GM03348 (cell line): ENCODE data around the gene PAGE2.
"Not testable (repeated sequence)": the region's sequence is repeated elsewhere in the genome, so short reads cannot be mapped to it uniquely, and the experiment has no call there.

Experiments
- DNase-seq: peaks from one replicate; pipeline ENCODE4 v3.0.0; 2012; ENCODE audit warnings: low spot score

PAGE2 gene

GRCh38 chrX:55123900-55124299 is 35.1 kb downstream of the PAGE2 start:
- no peak for DNase-seq

- no peak for DNase-seq
Observed at GRCh38 chrX:55127692-55128091, 38.9 kb downstream of the PAGE2 start.

- no peak for DNase-seq
Observed at GRCh38 chrX:55129361-55129760, 40.5 kb downstream of the PAGE2 start.

- DNase-seq = no peak
Observed at GRCh38 chrX:55130481-55130880, 41.7 kb downstream of the PAGE2 start.

- no peak for DNase-seq
Observed at GRCh38 chrX:55132416-55132815, 43.6 kb downstream of the PAGE2 start.

- DNase-seq = peak; percentile 13
Observed at GRCh38 chrX:55135171-55135570, 46.4 kb downstream of the PAGE2 start.

- DNase-seq = not testable (repeated sequence)
Observed at GRCh38 chrX:55140800-55141199, 52.0 kb downstream of the PAGE2 start.
